Osteoblast (primary cell): ENCODE data around the gene RELCH. TPM values are rescaled to one million over a fixed set of nuclear protein-coding genes. Genes with fewer than 3 reads are reported as not detected.

Experiments used
- DNase-seq: peaks from one replicate; pipeline ENCODE4 v3.0.0; 2011; ENCODE audit warnings: low spot score, mixed read lengths; ENCODE audit not compliant: insufficient read length; ENCODE audit errors: missing footprints
- H2AFZ ChIP-seq: 2 replicates; pipeline ENCODE4 v1.6.0; 2011; ENCODE audit warnings: mild to moderate bottlenecking, low read length
- H3K27ac ChIP-seq: 2 replicates; pipeline ENCODE4 v1.5.1; 2011; ENCODE audit warnings: mild to moderate bottlenecking, low read depth, low read length, moderate library complexity
- H3K27me3 ChIP-seq: 2 replicates; pipeline ENCODE4 v1.6.0; 2012; ENCODE audit warnings: mild to moderate bottlenecking, control low read depth, inconsistent platforms, low read length, moderate library complexity; ENCODE audit not compliant: insufficient read depth
- H3K36me3 ChIP-seq: 2 replicates; pipeline ENCODE4 v1.5.1; 2011; ENCODE audit warnings: mild to moderate bottlenecking, low read length, control low read depth, moderate library complexity; ENCODE audit not compliant: insufficient read depth
- H3K4me1 ChIP-seq: 2 replicates; pipeline ENCODE4 v1.5.1; 2011; ENCODE audit warnings: mild to moderate bottlenecking, low read length, control low read depth, moderate library complexity; ENCODE audit not compliant: insufficient read depth
- H3K4me2 ChIP-seq: 2 replicates; pipeline ENCODE4 v1.6.0; 2011; ENCODE audit warnings: mild to moderate bottlenecking, low read length; ENCODE audit not compliant: insufficient read depth
- H3K4me3 ChIP-seq: fragments of 200-600 bp; sonication (generic); 3 replicates; pipeline ENCODE4 v1.5.1; 2012; ENCODE audit warnings: mild to moderate bottlenecking, low read length, inconsistent platforms; ENCODE audit not compliant: insufficient read depth
- H3K79me2 ChIP-seq: 2 replicates; pipeline ENCODE4 v1.6.0; 2012; ENCODE audit warnings: mild to moderate bottlenecking, low read length, control low read depth, inconsistent platforms; ENCODE audit not compliant: insufficient read depth
- H3K9me3 ChIP-seq: 2 replicates; pipeline ENCODE4 v1.5.1; 2011; ENCODE audit warnings: low read depth, low read length, control low read depth
- H4K20me1 ChIP-seq: 2 replicates; pipeline ENCODE4 v1.6.0; 2012; ENCODE audit warnings: mild to moderate bottlenecking, low read length, control low read depth; ENCODE audit not compliant: insufficient read depth
- small RNA-seq: library from RNA; depleted of rRNA; stranded (forward); fragments of <200 nt; gene quantifications from one replicate; pipeline ENCODE3, GENCODE V24; 2012
- total RNA-seq: library from RNA; depleted of rRNA; stranded (reverse); fragments of >200 nt; gene quantifications from 2 replicates; pipeline ENCODE4 v1.2.3, GENCODE V29; 2012
- TF ChIP-seq, protein P1 (sequence below): IDR thresholded peaks from 2 replicates; pipeline ENCODE4 v1.5.1; 2011; ENCODE audit warnings: mild to moderate bottlenecking, low read depth, low read length, moderate library complexity; ENCODE audit errors: extremely low read depth

The RELCH gene
- total RNA-seq, 1 donor, result 34.0 TPM

DNA sequence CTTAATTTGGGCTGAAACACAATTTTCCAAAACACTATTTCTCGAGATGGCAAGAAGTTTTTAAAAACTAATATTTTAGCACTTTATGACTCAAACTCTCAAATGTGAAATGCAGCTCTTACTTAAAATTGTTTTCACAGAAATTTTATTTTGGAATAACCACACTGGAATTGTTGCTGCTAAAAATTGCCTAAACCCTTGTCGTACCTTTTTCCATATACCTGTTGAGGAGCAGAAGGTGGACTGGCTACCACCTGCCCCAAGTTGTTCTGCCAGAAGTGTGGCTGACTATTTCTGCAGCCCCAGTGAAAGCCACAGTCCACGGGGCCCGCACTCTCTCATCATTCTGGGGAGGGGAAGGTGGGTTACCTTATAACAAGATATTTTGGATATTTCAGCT, 161.4 kb downstream of the RELCH start:
- Histone ChIP-seq H3K27me3 (peaks cover 47% of the 10 kb centered on the region), H2AFZ (no peak overlapping the region), H3K27ac (no peak overlapping the region), H3K36me3 (no peaks in the 10 kb centered on the region), H3K4me2 (no peak overlapping the region), H4K20me1 (no peaks in the 10 kb centered on the region), H3K4me3 (no peak overlapping the region), H3K79me2 (no peaks in the 10 kb centered on the region), H3K4me1 (no peaks in the 10 kb centered on the region), H3K9me3 (no peaks in the 10 kb centered on the region)
- no peak for DNase-seq
- TF ChIP-seq, protein P1, sequence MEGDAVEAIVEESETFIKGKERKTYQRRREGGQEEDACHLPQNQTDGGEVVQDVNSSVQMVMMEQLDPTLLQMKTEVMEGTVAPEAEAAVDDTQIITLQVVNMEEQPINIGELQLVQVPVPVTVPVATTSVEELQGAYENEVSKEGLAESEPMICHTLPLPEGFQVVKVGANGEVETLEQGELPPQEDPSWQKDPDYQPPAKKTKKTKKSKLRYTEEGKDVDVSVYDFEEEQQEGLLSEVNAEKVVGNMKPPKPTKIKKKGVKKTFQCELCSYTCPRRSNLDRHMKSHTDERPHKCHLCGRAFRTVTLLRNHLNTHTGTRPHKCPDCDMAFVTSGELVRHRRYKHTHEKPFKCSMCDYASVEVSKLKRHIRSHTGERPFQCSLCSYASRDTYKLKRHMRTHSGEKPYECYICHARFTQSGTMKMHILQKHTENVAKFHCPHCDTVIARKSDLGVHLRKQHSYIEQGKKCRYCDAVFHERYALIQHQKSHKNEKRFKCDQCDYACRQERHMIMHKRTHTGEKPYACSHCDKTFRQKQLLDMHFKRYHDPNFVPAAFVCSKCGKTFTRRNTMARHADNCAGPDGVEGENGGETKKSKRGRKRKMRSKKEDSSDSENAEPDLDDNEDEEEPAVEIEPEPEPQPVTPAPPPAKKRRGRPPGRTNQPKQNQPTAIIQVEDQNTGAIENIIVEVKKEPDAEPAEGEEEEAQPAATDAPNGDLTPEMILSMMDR, result no peak

DNA sequence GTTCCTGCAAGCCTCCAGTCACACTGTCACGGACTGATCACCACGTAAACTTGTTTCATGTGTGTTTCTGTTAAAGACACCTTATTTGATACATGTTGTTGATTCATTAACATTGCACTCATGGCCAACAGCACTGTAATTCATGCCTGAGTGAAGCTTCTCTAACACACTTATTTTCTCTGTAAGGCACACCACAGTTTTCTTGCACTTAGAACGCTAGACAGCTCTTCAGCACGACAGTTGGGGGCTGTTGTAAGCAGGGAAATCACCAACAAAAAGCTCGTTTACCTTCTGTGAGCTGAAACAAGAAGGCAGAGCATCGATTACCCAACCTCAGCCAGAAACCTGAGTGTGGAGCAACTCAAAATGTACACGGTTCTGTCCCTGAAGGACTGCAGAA, 166.1 kb downstream of the RELCH start:
- Histone ChIP-seq H3K79me2 (no peaks in the 10 kb centered on the region), H4K20me1 (no peaks in the 10 kb centered on the region), H3K27me3 (peaks cover 7% of the 10 kb centered on the region), H3K36me3 (no peaks in the 10 kb centered on the region), H3K4me1 (no peaks in the 10 kb centered on the region), H3K9me3 (no peaks in the 10 kb centered on the region), H3K4me3 (no peak overlapping the region), H3K4me2 (no peak overlapping the region), H3K27ac (no peak overlapping the region), H2AFZ (no peak overlapping the region)
- TF ChIP-seq, protein P1, result no peak
- DNase-seq, result no peak

DNA sequence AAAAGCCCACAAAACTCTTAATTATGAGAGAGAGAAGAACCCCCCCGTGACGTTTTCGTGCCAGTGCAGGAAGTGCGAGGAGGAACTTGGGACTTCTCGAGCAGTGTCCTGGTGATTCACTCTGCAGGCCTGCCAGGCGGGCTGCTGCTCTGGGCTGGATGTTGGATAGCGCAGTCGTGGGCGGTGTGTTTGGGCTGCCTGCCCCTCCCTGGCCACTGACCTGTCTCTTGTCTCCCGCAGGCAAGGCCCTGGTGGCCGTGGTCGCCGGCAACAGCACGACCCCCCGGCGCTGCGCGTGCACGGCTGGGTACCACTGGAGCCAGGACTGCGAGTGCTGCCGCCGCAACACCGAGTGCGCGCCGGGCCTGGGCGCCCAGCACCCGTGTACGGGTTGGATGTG, 167.1 kb downstream of the RELCH start:
- H2AFZ ChIP-seq, result no peak overlapping the region
- no peaks in the 10 kb centered on the region for H4K20me1 ChIP-seq
- no peaks in the 10 kb centered on the region for H3K9me3 ChIP-seq
- no peak for DNase-seq
- H3K4me1 ChIP-seq, result no peaks in the 10 kb centered on the region
- no peaks in the 10 kb centered on the region for H3K36me3 ChIP-seq
- TF ChIP-seq, protein P1, result no peak
- H3K4me3 ChIP-seq, result no peak overlapping the region
- no peak overlapping the region for H3K4me2 ChIP-seq
- peaks cover 4% of the 10 kb centered on the region for H3K27me3 ChIP-seq
- no peak overlapping the region for H3K27ac ChIP-seq
- no peaks in the 10 kb centered on the region for H3K79me2 ChIP-seq

DNA sequence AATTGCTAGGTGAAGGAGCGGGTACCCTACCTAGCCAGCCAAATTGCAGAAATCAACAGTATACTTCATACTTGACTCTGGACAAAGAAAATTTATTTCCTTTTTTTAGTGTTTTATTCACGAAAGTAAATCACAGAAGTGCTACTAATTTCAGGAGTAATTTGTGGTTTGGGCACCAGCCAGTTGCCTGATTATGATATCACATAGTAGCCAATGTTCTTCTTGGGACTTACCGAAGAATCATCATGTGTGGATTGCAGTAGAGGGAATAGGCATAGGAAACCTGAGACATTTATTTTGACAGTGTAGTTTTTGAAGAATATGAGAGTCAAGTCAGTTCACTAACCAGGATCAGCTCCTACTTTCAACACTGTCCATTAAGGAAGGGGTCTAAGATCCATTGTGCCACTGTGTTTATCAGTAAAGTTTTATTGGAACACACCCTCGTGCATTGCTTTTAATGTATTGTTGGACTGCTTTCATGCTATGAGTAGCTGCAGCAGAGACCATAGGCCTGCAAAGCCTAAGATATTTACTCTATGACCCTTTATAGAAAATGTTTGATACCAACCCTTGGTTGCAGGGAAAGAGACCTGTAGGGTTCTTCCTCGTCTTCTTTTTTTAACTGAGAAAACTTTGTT, 170.1 kb downstream of the RELCH start:
- H3K36me3 ChIP-seq, result no peaks in the 10 kb centered on the region
- DNase-seq, result no peak
- H3K27me3 ChIP-seq, result peaks cover 7% of the 10 kb centered on the region
- no peaks in the 10 kb centered on the region for H3K79me2 ChIP-seq
- no peaks in the 10 kb centered on the region for H3K9me3 ChIP-seq
- H3K4me3 ChIP-seq, result no peak overlapping the region
- no peak overlapping the region for H2AFZ ChIP-seq
- H4K20me1 ChIP-seq, result no peaks in the 10 kb centered on the region
- TF ChIP-seq, protein P1, result no peak
- H3K4me2 ChIP-seq, result no peak overlapping the region
- H3K4me1 ChIP-seq, result no peaks in the 10 kb centered on the region
- H3K27ac ChIP-seq, result no peak overlapping the region

Small RNAs within 50 kb of the gene (small RNA-seq; reads per million reads assigned to genes)
- not detected for gene RF00019

Other genes with a start within 250 kb of the RELCH start
- 40.1 and 44.2 TPM in 2 replicates for gene PIGN, start 199 bp upstream of the RELCH start, total RNA-seq
- under 0.01 TPM in 2 replicates for gene TNFRSF11A, start 138.1 kb downstream of the RELCH start, total RNA-seq